HepG2 (cell line): ENCODE measurements around the gene RXRG. TPM values are rescaled to one million over a fixed set of nuclear protein-coding genes. Genes with fewer than 3 reads are reported as not detected.
"Not testable (repeated sequence)": the region's sequence is repeated elsewhere in the genome, so short reads cannot be mapped to it uniquely, and the experiment has no call there.

Experiments
- ATAC-seq: fragments of 200-7000 bp; cut with Tn5 transposase; 3 replicates; pipeline ENCODE4 v1.9.1; 2020; ENCODE audit warnings: mild to moderate bottlenecking, moderate library complexity
- BruUV-seq: library from RNA; stranded (reverse); fragments of 400-500 nt; replicated peaks from 2 replicates; lab custom pipeline; 2021; lab: Mats Ljungman, UMichigan
- CTCF ChIA-PET: fragments of 300-600 bp; formaldehyde crosslinking; extraction: SDS; loops from one replicate; lab custom pipeline; 2021; ENCODE audit warnings: low total read pairs, inconsistent platforms, low intra/inter-chr PET ratio; lab: Yijun Ruan, JAX
- POLR2A ChIA-PET: fragments of 350-600 bp; sonication (Branson Sonifier 250); formaldehyde crosslinking; loops from one replicate; lab custom pipeline; 2020; ENCODE audit warnings: antibody characterized with exemption, inconsistent platforms; lab: Yijun Ruan, JAX
- DNase-seq: peaks from one replicate; pipeline ENCODE4 v3.0.0-alpha.2; 2015; ENCODE audit warnings: low spot score
- FAIRE-seq: peaks from 3 replicates; lab custom pipeline; 2011; peaks lifted over from hg19 to GRCh38; lab: Jason Lieb, UNC
- H2AFZ ChIP-seq: one replicate; pipeline ENCODE4 v1.6.1; 2011; ENCODE audit warnings: low read length, inconsistent platforms
- H3K27ac ChIP-seq: fragments of 300-600 bp; 3 replicates; pipeline ENCODE4 v1.8.0; 2011; ENCODE audit warnings: mixed run types, mild to moderate bottlenecking, mixed read lengths, low read length, inconsistent platforms; ENCODE audit not compliant: insufficient read depth; ENCODE audit errors: extremely low read length
- H3K27me3 ChIP-seq, 2 experiments: fragments of 200-600 bp in 1 of 2; 2 replicates in 1 of 2; 3 replicates in 1 of 2; pipeline versions ENCODE4 v1.6.0 to v1.8.0; 2011; ENCODE audit warnings: low read length in 2 of 2, mild to moderate bottlenecking in 2 of 2, moderate library complexity in 2 of 2, inconsistent platforms in 1 of 2; ENCODE audit not compliant: insufficient read depth in 2 of 2, control insufficient read depth in 1 of 2
- H3K36me3 ChIP-seq, 2 experiments: fragments of 200-600 bp in 1 of 2; replicated peaks in 1 of 2; 2 replicates in 1 of 2; 3 replicates in 1 of 2; pipeline versions ENCODE4 v1.5.1 to v1.8.0; 2011; ENCODE audit warnings: low read length in 2 of 2, inconsistent platforms in 1 of 2; ENCODE audit not compliant: insufficient read depth in 2 of 2, control insufficient read depth in 1 of 2
- H3K4me1 ChIP-seq: 2 replicates; pipeline ENCODE4 v1.5.1; 2012; ENCODE audit warnings: low read length, inconsistent platforms; ENCODE audit not compliant: insufficient read depth
- H3K4me2 ChIP-seq: 2 replicates; pipeline ENCODE4 v1.6.0; 2011; ENCODE audit warnings: low read depth, low read length, inconsistent platforms
- H3K4me3 ChIP-seq, 3 experiments: fragments of 200-600 bp in 1 of 3; sonication (generic), shearing (Covaris generic) in 1 of 3; replicated peaks in 1 of 3; 2 replicates each; pipeline ENCODE4 v1.5.1; 2011 to 2016; ENCODE audit warnings: low read length in 3 of 3, inconsistent platforms in 2 of 3, low read depth in 2 of 3, mild to moderate bottlenecking in 2 of 3, control low read depth in 1 of 3, mixed read lengths in 1 of 3; ENCODE audit not compliant: insufficient read depth in 1 of 3
- H3K79me2 ChIP-seq: one replicate; pipeline ENCODE4 v1.6.1; 2011; ENCODE audit warnings: low read length, inconsistent platforms; ENCODE audit not compliant: insufficient read depth
- H3K9ac ChIP-seq: 2 replicates; pipeline ENCODE4 v1.6.0; 2011; ENCODE audit warnings: mild to moderate bottlenecking, low read depth, low read length, inconsistent platforms; ENCODE audit not compliant: insufficient read depth
- H3K9me3 ChIP-seq: 2 replicates; pipeline ENCODE4 v1.5.1; 2012; ENCODE audit warnings: mild to moderate bottlenecking, low read length
- H4K20me1 ChIP-seq: 2 replicates; pipeline ENCODE4 v1.6.0; 2011; ENCODE audit warnings: inconsistent platforms, mild to moderate bottlenecking, low read length, moderate library complexity; ENCODE audit not compliant: insufficient read depth
- FOXK1 ChIP-seq: sonication (generic); formaldehyde crosslinking; IDR thresholded peaks from 2 replicates; pipeline ENCODE4 v1.4.0; 2020; ENCODE audit warnings: low read depth, missing genetic modification reagents, borderline replicate concordance
- MAFF ChIP-seq: IDR thresholded peaks from 2 replicates; pipeline ENCODE4 v1.6.1; 2011; ENCODE audit warnings: low read depth, low read length, improper control_type of control experiment
- MAFK ChIP-seq, 2 experiments: IDR thresholded peaks in 1 of 2; conservative IDR thresholded peaks in 1 of 2; 2 replicates each; pipeline ENCODE4 v1.6.1; 2011; ENCODE audit warnings: improper control_type of control experiment in 2 of 2, low read length in 2 of 2
- REL ChIP-seq: sonication (generic); formaldehyde crosslinking; conservative IDR thresholded peaks from 2 replicates; pipeline ENCODE4 v1.8.0; 2022; ENCODE audit warnings: mild to moderate bottlenecking, missing genetic modification reagents, moderate library complexity
- SMARCC2 ChIP-seq: fragments of 450-650 bp; IDR thresholded peaks from 2 replicates; pipeline ENCODE4 v1.6.1; 2017; ENCODE audit warnings: antibody characterized with exemption, mild to moderate bottlenecking
- SRSF9 ChIP-seq: fragments of 200-400 bp; formaldehyde crosslinking; IDR thresholded peaks from 2 replicates; pipeline ENCODE4 v1.6.1; 2018; ENCODE audit warnings: borderline replicate concordance, mild to moderate bottlenecking, low read depth, low read length; ENCODE audit not compliant: insufficient read depth, poor library complexity, severe bottlenecking
- ZBTB21 ChIP-seq: sonication (generic); formaldehyde crosslinking; IDR thresholded peaks from 2 replicates; pipeline ENCODE4 v1.4.0; 2020; ENCODE audit warnings: missing genetic modification reagents
- WGBS: methylation state at CpG from one replicate; pipeline ENCODE4 v1.1.6; 2017; ENCODE audit warnings: low lambda C conversion rate; 5-methylcytosine and 5-hydroxymethylcytosine counted together
- in situ Hi-C: cut with HindIII; loops from 2 replicates; pipeline ENCODE4 v1.10.0; 2017; ENCODE audit warnings: low pct_unique_long_range_greater_than_20kb; ENCODE audit not compliant: extremely low pct_ligation_motif_present
- intact Hi-C: fragments of 100-400 bp; cut with micrococcal nuclease; formaldehyde crosslinking; loops from one replicate; pipeline ENCODE4 v1.10.0; 2022; ENCODE audit not compliant: unreplicated experiment
- polyA plus RNA-seq, 8 experiments: library from polyadenylated mRNA; depleted of rRNA in 3 of 8; stranded (reverse) in 7 of 8; unstranded in 1 of 8; fragments of >200 nt; fragmentation: Illumina TruSeq in 4 of 8; extraction: Trizol in 4 of 8; gene quantifications; 2 replicates each; pipeline versions ENCODE4 v1.2.1 to v1.2.3, GENCODE V29; 2011 to 2016; ENCODE audit warnings: low read depth in 4 of 8, missing spikeins in 1 of 8, mixed read lengths in 1 of 8; ENCODE audit not compliant: insufficient read depth in 1 of 8
- total RNA-seq, 5 experiments: library from RNA; depleted of rRNA; stranded (reverse); fragments of >200 nt; fragmentation: Illumina TruSeq; extraction: Trizol; gene quantifications; 2 replicates each; pipeline ENCODE4 v1.2.3, GENCODE V29; 2016; ENCODE audit warnings: low read depth in 1 of 5
- TF ChIP-seq, protein P1 (sequence below): sonication (generic); formaldehyde crosslinking; IDR thresholded peaks from 2 replicates; pipeline ENCODE4 v1.4.0; 2020; ENCODE audit warnings: low read depth, mild to moderate bottlenecking, missing genetic modification reagents
- TF ChIP-seq, protein P2 (sequence below): sonication (generic); formaldehyde crosslinking; IDR thresholded peaks from 2 replicates; pipeline ENCODE4 v1.4.0; 2020; ENCODE audit warnings: mild to moderate bottlenecking, missing genetic modification reagents
- TF ChIP-seq, protein P3 (sequence below): sonication (generic); formaldehyde crosslinking; IDR thresholded peaks from 2 replicates; pipeline ENCODE4 v1.5.1; 2020; ENCODE audit warnings: missing genetic modification reagents, mild to moderate bottlenecking, borderline replicate concordance

Gene RXRG
- total and polyA plus RNA-seq, 2 of the 13 experiments (the other 11 are each of a cell fraction or from before 2014, with no cell fraction given), result not detected

DNA sequence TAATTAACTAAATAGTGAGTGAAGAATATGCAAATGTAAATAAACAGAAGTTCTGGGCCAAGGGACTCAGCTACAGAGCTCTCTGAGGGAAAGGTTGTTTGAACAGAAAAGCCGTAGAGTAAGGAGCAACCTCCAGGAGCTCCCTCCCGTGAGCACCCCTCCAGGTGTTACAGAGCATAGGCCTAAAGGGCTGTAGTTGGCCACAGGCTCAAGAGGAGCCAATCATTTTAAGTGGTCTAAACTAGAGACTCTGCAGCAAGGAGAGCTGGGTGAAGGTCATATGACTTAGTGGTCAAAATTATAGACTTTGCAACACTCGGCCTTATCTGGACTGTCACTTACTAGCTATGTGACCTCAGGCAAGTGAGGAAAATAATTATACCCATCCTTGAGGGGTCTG, 19.1 kb upstream of the RXRG start (continued):
- TF ChIP-seq, protein P1, sequence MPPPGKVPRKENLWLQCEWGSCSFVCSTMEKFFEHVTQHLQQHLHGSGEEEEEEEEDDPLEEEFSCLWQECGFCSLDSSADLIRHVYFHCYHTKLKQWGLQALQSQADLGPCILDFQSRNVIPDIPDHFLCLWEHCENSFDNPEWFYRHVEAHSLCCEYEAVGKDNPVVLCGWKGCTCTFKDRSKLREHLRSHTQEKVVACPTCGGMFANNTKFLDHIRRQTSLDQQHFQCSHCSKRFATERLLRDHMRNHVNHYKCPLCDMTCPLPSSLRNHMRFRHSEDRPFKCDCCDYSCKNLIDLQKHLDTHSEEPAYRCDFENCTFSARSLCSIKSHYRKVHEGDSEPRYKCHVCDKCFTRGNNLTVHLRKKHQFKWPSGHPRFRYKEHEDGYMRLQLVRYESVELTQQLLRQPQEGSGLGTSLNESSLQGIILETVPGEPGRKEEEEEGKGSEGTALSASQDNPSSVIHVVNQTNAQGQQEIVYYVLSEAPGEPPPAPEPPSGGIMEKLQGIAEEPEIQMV (CRISPR knock-in tag), result no peak
- TF ChIP-seq, all 625 proteins: peak for 0

DNA sequence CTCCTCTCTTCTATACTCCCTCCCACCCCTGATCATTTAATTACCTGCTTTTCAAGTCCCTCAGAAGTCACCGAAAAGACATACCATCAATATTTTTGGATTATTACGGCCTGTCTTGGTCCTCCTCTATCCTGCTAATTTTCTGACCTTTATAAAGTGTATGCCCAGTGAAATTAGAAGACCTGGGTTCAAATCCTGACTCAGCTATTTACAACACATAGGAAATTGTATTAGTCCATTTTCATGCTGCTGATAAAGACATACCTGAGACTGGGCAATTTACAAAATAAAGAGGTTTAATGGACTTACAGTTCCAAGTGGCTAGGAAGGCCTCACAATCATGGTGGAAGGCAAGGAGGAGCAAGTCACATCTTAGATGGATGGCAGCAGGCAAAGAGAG, 14.8 kb upstream of the RXRG start:
- H4K20me1 ChIP-seq, H3K27ac ChIP-seq, CTCF ChIA-PET, H3K4me2 ChIP-seq, H3K4me1 ChIP-seq, H3K4me3 ChIP-seq, H3K79me2 ChIP-seq, ATAC-seq, H3K36me3 ChIP-seq, H2AFZ ChIP-seq, H3K9ac ChIP-seq, BruUV-seq, DNase-seq, POLR2A ChIA-PET, intact Hi-C loops, H3K9me3 ChIP-seq, H3K27me3 ChIP-seq, FAIRE-seq, in situ Hi-C loops: not testable (repeated sequence)
- TF ChIP-seq MAFF, result peak; percentile 66
- TF ChIP-seq MAFK (conservative IDR thresholded peaks at IDR 0.05 in 1 of 2, IDR thresholded peaks at IDR 0.05 in 1 of 2; ENCODE audit: low read length in 2 of 2), result peak; percentile 26 to 85; a peak in 2 of 4 replicates
- 21% methylated on average over 2 of the region's 2 CpGs for WGBS

DNA sequence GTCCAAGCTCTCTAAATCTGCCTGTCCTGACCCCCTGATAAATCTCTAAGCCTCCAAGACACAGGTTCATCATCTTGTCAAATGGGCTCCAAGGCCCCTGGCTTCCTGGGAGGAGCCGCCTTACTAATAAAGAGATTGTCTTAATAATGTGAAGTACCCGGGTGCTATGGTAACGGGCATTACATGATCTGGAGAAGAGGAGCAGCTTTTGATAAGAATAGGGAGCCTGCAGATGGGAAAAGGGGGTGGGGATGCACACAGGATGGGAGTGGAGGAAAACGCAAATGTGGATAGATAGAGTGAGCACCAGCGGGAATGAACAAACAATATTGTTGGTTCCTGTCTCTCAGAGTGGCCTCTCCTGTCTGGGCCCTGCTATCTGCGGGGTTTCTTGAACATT, 11.9 kb upstream of the RXRG start:
- POLR2A ChIA-PET, result no interaction called here
- no peak for DNase-seq
- intact Hi-C loops, result no loop called here
- TF ChIP-seq, protein P2, sequence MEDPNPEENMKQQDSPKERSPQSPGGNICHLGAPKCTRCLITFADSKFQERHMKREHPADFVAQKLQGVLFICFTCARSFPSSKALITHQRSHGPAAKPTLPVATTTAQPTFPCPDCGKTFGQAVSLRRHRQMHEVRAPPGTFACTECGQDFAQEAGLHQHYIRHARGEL (CRISPR knock-in tag), result no peak
- TF ChIP-seq ZBTB21 (CRISPR knock-in tag) (no peak), SMARCC2 (no peak), SRSF9 (no peak), REL (no peak), FOXK1 (CRISPR knock-in tag) (no peak)
- TF ChIP-seq, protein P3, sequence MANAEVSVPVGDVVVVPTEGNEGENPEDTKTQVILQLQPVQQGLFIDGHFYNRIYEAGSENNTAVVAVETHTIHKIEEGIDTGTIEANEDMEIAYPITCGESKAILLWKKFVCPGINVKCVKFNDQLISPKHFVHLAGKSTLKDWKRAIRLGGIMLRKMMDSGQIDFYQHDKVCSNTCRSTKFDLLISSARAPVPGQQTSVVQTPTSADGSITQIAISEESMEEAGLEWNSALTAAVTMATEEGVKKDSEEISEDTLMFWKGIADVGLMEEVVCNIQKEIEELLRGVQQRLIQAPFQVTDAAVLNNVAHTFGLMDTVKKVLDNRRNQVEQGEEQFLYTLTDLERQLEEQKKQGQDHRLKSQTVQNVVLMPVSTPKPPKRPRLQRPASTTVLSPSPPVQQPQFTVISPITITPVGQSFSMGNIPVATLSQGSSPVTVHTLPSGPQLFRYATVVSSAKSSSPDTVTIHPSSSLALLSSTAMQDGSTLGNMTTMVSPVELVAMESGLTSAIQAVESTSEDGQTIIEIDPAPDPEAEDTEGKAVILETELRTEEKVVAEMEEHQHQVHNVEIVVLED, result no peak

More for the DNA sequence above, 11.9 kb upstream of the RXRG start:
- Histone ChIP-seq H3K36me3 (no peaks in the 10 kb centered on the region), H3K79me2 (no peaks in the 10 kb centered on the region), H2AFZ (no peak overlapping the region), H3K4me1 (no peaks in the 10 kb centered on the region), H3K9me3 (no peaks in the 10 kb centered on the region), H3K27me3 (no peaks in the 10 kb centered on the region), H3K4me2 (no peak overlapping the region), H3K27ac (no peak overlapping the region), H3K9ac (no peak overlapping the region), H4K20me1 (no peaks in the 10 kb centered on the region), H3K4me3 (no peak overlapping the region)
- in situ Hi-C loops, result no loop called here
- CTCF ChIA-PET, result no interaction called here
- FAIRE-seq (no peak), ATAC-seq (no peak)
- WGBS, result 35% methylated on average over 6 of the region's 6 CpGs
- no TSS peak for BruUV-seq
